A549 (cell line): ENCODE data around the gene PYGL. TPM values are rescaled to one million over a fixed set of nuclear protein-coding genes. Genes with fewer than 3 reads are reported as not detected.

Experiments
- ATAC-seq, 2 experiments: fragments of 200-7000 bp in 1 of 2; fragments of >200 bp in 1 of 2; cut with Nextera tagmentation in 1 of 2; cut with Tn5 transposase in 1 of 2; 3 replicates each; pipeline versions ENCODE4 v1.8.0 to v1.9.1; 2018 to 2020; ENCODE audit warnings: mild to moderate bottlenecking in 1 of 2, moderate library complexity in 1 of 2
- CTCF ChIA-PET: fragments of 300-600 bp; sonication (Branson Sonifier 250); formaldehyde crosslinking; extraction: SDS; loops from one replicate; lab custom pipeline; 2021; ENCODE audit warnings: antibody characterized with exemption, inconsistent platforms; lab: Yijun Ruan, JAX
- POLR2A ChIA-PET: fragments of 350-600 bp; formaldehyde crosslinking; extraction: SDS; loops from one replicate; lab custom pipeline; 2021; ENCODE audit warnings: antibody characterized with exemption, inconsistent platforms; lab: Yijun Ruan, JAX
- DNase-seq, 2 experiments: peaks; one replicate each; pipeline versions ENCODE4 v3.0.0 to v3.0.0-alpha.2; 2011 to 2016; ENCODE audit warnings: low read depth in 1 of 2, low spot score in 1 of 2
- FAIRE-seq: peaks from 2 replicates; lab custom pipeline; 2011; peaks lifted over from hg19 to GRCh38; lab: Jason Lieb, UNC
- H3K27ac ChIP-seq, 2 experiments: fragments of >200 bp; sonication (Bioruptor Twin); formaldehyde crosslinking; 3 replicates each; pipeline ENCODE4 v1.5.1; 2016 to 2017
- H3K4me1 ChIP-seq: fragments of >200 bp; sonication (Bioruptor Twin); formaldehyde crosslinking; 3 replicates; pipeline ENCODE4 v1.6.1; 2016
- H3K4me2 ChIP-seq: fragments of >200 bp; sonication (Bioruptor Twin); formaldehyde crosslinking; 3 replicates; pipeline ENCODE4 v1.6.1; 2016
- H3K4me3 ChIP-seq: fragments of >200 bp; sonication (Bioruptor Twin); formaldehyde crosslinking; 3 replicates; pipeline ENCODE4 v1.5.1; 2016
- H3K9me3 ChIP-seq: fragments of >200 bp; sonication (Bioruptor Twin); formaldehyde crosslinking; 3 replicates; pipeline ENCODE4 v1.6.1; 2016
- CBX2 ChIP-seq: fragments of 200-600 bp; sonication (generic); IDR thresholded peaks from 2 replicates; pipeline ENCODE4 v1.6.1; 2016; ENCODE audit warnings: low read depth, mild to moderate bottlenecking, borderline replicate concordance
- CBX8 ChIP-seq: fragments of 200-600 bp; sonication (generic); IDR thresholded peaks from 2 replicates; pipeline ENCODE4 v1.6.1; 2016
- CHD2 ChIP-seq: fragments of 150-350 bp; IDR thresholded peaks from 2 replicates; pipeline ENCODE4 v1.6.1; 2014; ENCODE audit warnings: low read length; ENCODE audit not compliant: partially characterized antibody
- CHD4 ChIP-seq: fragments of 200-600 bp; sonication (generic); IDR thresholded peaks from 2 replicates; pipeline ENCODE4 v1.6.1; 2016; ENCODE audit warnings: antibody characterized with exemption, mild to moderate bottlenecking, borderline replicate concordance
- EP300 ChIP-seq, 2 experiments: fragments of >200 bp; sonication (Bioruptor Twin); formaldehyde crosslinking; IDR thresholded peaks; 2 replicates in 1 of 2; 3 replicates in 1 of 2; pipeline ENCODE4 v1.6.1; 2016 to 2017
- ESRRA ChIP-seq: fragments of 150-350 bp; IDR thresholded peaks from 2 replicates; pipeline ENCODE4 v1.6.1; 2014; ENCODE audit warnings: mild to moderate bottlenecking, low read length, borderline replicate concordance
- FOSB ChIP-seq: fragments of 250-450 bp; sonication (Bioruptor Pico); IDR thresholded peaks from 2 replicates; pipeline ENCODE4 v1.5.0; 2020; ENCODE audit warnings: mild to moderate bottlenecking, moderate library complexity
- FOXS1 ChIP-seq: fragments of 250-450 bp; sonication (Bioruptor Pico); IDR thresholded peaks from 2 replicates; pipeline ENCODE4 v1.5.0; 2020; ENCODE audit warnings: mild to moderate bottlenecking, moderate library complexity
- HDAC2 ChIP-seq: fragments of 200-600 bp; sonication (generic); IDR thresholded peaks from 2 replicates; pipeline ENCODE4 v1.6.1; 2016
- HEYL ChIP-seq: fragments of 250-450 bp; sonication (Bioruptor Pico); IDR thresholded peaks from 2 replicates; pipeline ENCODE4 v1.8.0; 2021; ENCODE audit warnings: mild to moderate bottlenecking, moderate library complexity
- HOXB13 ChIP-seq: fragments of 250-450 bp; sonication (Bioruptor Pico); IDR thresholded peaks from 2 replicates; pipeline ENCODE4 v1.5.0; 2020; ENCODE audit warnings: low read depth, mild to moderate bottlenecking, moderate library complexity
- MAFK ChIP-seq: fragments of 450-650 bp; IDR thresholded peaks from 2 replicates; pipeline ENCODE4 v1.6.1; 2014; ENCODE audit not compliant: partially characterized antibody
- NFE2L2 ChIP-seq: fragments of 150-350 bp; conservative IDR thresholded peaks from 2 replicates; pipeline ENCODE4 v1.6.1; 2014; ENCODE audit warnings: low read length
- POLR2A ChIP-seq: IDR thresholded peaks from 2 replicates; pipeline ENCODE4 v1.6.1; 2012; ENCODE audit warnings: mild to moderate bottlenecking, low read length
- POLR2AphosphoS2 ChIP-seq: conservative IDR thresholded peaks from 2 replicates; pipeline ENCODE4 v1.6.1; 2012; ENCODE audit warnings: low read length, improper control_type of control experiment, inconsistent platforms
- RARB ChIP-seq: fragments of 250-450 bp; sonication (Bioruptor Pico); IDR thresholded peaks from 2 replicates; pipeline ENCODE4 v1.8.0; 2021; ENCODE audit warnings: mild to moderate bottlenecking, moderate library complexity
- RNF2 ChIP-seq: fragments of 200-600 bp; sonication (generic); IDR thresholded peaks from 2 replicates; pipeline ENCODE4 v1.6.1; 2016; ENCODE audit warnings: low read depth, mild to moderate bottlenecking, antibody characterized with exemption, moderate library complexity, borderline replicate concordance
- SREBF2 ChIP-seq: fragments of 450-650 bp; IDR thresholded peaks from 2 replicates; pipeline ENCODE4 v1.6.1; 2014; ENCODE audit warnings: mild to moderate bottlenecking, moderate library complexity
- TFCP2L1 ChIP-seq: fragments of 250-450 bp; sonication (Bioruptor Pico); IDR thresholded peaks from 2 replicates; pipeline ENCODE4 v1.5.0; 2021; ENCODE audit warnings: mild to moderate bottlenecking
- TP53 ChIP-seq: fragments of 250-450 bp; sonication (Bioruptor Pico); IDR thresholded peaks from 2 replicates; pipeline ENCODE4 v1.5.0; 2021; ENCODE audit warnings: mild to moderate bottlenecking, moderate library complexity
- WGBS: methylation state at CpG from one replicate; pipeline ENCODE4 v1.1.6; 2017; ENCODE audit errors: missing lambda C conversion rate; 5-methylcytosine and 5-hydroxymethylcytosine counted together
- polyA plus RNA-seq, 4 experiments: library from polyadenylated mRNA; depleted of rRNA in 3 of 4; stranded (reverse); fragments of >200 nt; fragmentation: RNase III in 1 of 4; extraction: RNeasy Plus Mini Kit Qiagen cat#74134 plus additional on column Dnase treatment in 1 of 4; gene quantifications; 2 replicates in 3 of 4; 3 replicates in 1 of 4; pipeline ENCODE4 v1.2.3, GENCODE V29; 2011 to 2017
- TF ChIP-seq, protein P1 (sequence below): fragments of 200-600 bp; sonication (generic); IDR thresholded peaks from 2 replicates; pipeline ENCODE4 v1.6.1; 2016; ENCODE audit warnings: antibody characterized with exemption, mild to moderate bottlenecking, moderate library complexity
- TF ChIP-seq, protein P2 (sequence below): fragments of >200 bp; sonication (Bioruptor Twin); formaldehyde crosslinking; IDR thresholded peaks from 2 replicates; pipeline ENCODE4 v1.6.1; 2016
- TF ChIP-seq, protein P3 (sequence below): fragments of >200 bp; sonication (Bioruptor Twin); formaldehyde crosslinking; IDR thresholded peaks from 3 replicates; pipeline ENCODE4 v1.5.1; 2016
- TF ChIP-seq, protein P4 (sequence below): fragments of 250-450 bp; sonication (Bioruptor Pico); IDR thresholded peaks from 2 replicates; pipeline ENCODE4 v1.5.0; 2021; ENCODE audit warnings: mild to moderate bottlenecking, moderate library complexity, borderline replicate concordance
- TF ChIP-seq, protein P5 (sequence below): fragments of 250-450 bp; sonication (Bioruptor Pico); IDR thresholded peaks from 2 replicates; pipeline ENCODE4 v1.5.0; 2020; ENCODE audit warnings: low read depth, mild to moderate bottlenecking, moderate library complexity

Gene PYGL
- polyA plus RNA-seq, 2 of the 4 experiments (the other 2 are of a cell fraction) = 112 to 122 TPM

DNA sequence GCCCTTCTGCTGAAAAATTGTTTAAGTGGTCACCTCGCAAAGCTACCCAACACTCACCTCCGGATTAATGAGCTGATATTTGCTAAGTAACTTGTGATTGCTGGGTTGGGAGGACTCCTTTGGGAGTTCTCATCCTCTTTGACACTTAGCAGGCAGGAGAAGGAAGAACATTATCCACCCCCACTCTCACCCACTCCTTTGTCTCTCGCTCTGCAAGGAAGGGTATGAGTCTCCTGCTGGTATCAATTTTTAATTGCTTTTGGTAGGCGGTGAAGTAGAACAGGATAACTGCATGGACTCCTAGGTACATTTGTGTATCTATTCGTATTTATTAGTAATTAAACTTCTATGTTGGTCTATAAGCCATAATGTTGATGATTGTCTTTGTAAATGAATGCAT, 79.3 kb downstream of the PYGL start:
- no peak for DNase-seq
- Histone ChIP-seq H3K27ac (no peak overlapping the region), H3K4me3 (no peak overlapping the region), H3K4me2 (no peak overlapping the region), H3K4me1 (no peaks in the 10 kb centered on the region), H3K9me3 (no peaks in the 10 kb centered on the region)
- no peak for FAIRE-seq
- CTCF ChIA-PET = interaction anchor here (1.3 to 1.5 kb wide), 2 partner anchors 11 to 87 kb away, joined by 3 to 4 read pairs; no protein-coding TSS in a partner anchor
- TF ChIP-seq HDAC2 (no peak), TP53 (CRISPR knock-in tag) (no peak), CBX8 (no peak), POLR2A (no peak), POLR2AphosphoS2 (no peak), FOSB (CRISPR knock-in tag) (no peak), CHD4 (no peak), SREBF2 (no peak), ESRRA (no peak), NFE2L2 (no peak), TFCP2L1 (CRISPR knock-in tag) (no peak), CHD2 (no peak)
- TF ChIP-seq, protein P1, sequence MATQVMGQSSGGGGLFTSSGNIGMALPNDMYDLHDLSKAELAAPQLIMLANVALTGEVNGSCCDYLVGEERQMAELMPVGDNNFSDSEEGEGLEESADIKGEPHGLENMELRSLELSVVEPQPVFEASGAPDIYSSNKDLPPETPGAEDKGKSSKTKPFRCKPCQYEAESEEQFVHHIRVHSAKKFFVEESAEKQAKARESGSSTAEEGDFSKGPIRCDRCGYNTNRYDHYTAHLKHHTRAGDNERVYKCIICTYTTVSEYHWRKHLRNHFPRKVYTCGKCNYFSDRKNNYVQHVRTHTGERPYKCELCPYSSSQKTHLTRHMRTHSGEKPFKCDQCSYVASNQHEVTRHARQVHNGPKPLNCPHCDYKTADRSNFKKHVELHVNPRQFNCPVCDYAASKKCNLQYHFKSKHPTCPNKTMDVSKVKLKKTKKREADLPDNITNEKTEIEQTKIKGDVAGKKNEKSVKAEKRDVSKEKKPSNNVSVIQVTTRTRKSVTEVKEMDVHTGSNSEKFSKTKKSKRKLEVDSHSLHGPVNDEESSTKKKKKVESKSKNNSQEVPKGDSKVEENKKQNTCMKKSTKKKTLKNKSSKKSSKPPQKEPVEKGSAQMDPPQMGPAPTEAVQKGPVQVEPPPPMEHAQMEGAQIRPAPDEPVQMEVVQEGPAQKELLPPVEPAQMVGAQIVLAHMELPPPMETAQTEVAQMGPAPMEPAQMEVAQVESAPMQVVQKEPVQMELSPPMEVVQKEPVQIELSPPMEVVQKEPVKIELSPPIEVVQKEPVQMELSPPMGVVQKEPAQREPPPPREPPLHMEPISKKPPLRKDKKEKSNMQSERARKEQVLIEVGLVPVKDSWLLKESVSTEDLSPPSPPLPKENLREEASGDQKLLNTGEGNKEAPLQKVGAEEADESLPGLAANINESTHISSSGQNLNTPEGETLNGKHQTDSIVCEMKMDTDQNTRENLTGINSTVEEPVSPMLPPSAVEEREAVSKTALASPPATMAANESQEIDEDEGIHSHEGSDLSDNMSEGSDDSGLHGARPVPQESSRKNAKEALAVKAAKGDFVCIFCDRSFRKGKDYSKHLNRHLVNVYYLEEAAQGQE = no peak
- TF ChIP-seq, protein P2, sequence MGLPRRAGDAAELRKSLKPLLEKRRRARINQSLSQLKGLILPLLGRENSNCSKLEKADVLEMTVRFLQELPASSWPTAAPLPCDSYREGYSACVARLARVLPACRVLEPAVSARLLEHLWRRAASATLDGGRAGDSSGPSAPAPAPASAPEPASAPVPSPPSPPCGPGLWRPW = no peak
- TF ChIP-seq, protein P3, sequence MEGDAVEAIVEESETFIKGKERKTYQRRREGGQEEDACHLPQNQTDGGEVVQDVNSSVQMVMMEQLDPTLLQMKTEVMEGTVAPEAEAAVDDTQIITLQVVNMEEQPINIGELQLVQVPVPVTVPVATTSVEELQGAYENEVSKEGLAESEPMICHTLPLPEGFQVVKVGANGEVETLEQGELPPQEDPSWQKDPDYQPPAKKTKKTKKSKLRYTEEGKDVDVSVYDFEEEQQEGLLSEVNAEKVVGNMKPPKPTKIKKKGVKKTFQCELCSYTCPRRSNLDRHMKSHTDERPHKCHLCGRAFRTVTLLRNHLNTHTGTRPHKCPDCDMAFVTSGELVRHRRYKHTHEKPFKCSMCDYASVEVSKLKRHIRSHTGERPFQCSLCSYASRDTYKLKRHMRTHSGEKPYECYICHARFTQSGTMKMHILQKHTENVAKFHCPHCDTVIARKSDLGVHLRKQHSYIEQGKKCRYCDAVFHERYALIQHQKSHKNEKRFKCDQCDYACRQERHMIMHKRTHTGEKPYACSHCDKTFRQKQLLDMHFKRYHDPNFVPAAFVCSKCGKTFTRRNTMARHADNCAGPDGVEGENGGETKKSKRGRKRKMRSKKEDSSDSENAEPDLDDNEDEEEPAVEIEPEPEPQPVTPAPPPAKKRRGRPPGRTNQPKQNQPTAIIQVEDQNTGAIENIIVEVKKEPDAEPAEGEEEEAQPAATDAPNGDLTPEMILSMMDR = no peak
- no peak for ATAC-seq
- POLR2A ChIA-PET = interaction anchor here (0.6 kb wide), 1 partner anchor 552 kb away, joined by 3 read pairs; no protein-coding TSS in a partner anchor
- WGBS = 67% methylated on average over 5 of the region's 5 CpGs

DNA sequence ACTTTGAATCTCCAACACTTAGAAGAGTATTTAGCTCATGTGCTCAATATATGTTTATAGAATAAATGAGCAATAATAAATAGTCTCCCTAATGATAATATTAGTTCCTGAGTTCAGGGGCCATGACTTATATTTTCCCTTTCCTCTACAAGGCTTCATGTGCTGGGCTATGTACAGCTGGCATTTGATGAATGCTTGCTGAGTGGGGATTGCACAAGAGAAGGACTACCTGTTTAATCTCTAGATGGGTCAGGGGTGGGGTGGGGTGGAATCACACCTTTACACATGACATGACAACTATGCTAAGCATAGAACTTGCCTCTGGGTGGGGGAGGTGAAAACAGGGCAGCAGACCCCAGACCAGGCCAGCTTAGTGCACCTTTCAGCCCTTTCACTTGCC, 80.0 kb downstream of the PYGL start:
- 0 out of 3 replicates have a peak, but pooled peaks cover 3% of the 10 kb centered on the region for H3K4me1 ChIP-seq
- ATAC-seq = no peak
- no peak overlapping the region for H3K4me3 ChIP-seq
- CTCF ChIA-PET = interaction anchor here (1.3 to 1.5 kb wide), 2 partner anchors 10 to 86 kb away, joined by 3 to 4 read pairs; no protein-coding TSS in a partner anchor
- H3K27ac ChIP-seq = no peak overlapping the region
- POLR2A ChIA-PET = interaction anchor here (0.6 kb wide), 1 partner anchor 552 kb away, joined by 3 read pairs; no protein-coding TSS in a partner anchor
- no peak overlapping the region for H3K4me2 ChIP-seq
- DNase-seq = no peak
- no peak for FAIRE-seq
- no peaks in the 10 kb centered on the region for H3K9me3 ChIP-seq
- TF ChIP-seq CBX2 (no peak), CBX8 (no peak)

DNA sequence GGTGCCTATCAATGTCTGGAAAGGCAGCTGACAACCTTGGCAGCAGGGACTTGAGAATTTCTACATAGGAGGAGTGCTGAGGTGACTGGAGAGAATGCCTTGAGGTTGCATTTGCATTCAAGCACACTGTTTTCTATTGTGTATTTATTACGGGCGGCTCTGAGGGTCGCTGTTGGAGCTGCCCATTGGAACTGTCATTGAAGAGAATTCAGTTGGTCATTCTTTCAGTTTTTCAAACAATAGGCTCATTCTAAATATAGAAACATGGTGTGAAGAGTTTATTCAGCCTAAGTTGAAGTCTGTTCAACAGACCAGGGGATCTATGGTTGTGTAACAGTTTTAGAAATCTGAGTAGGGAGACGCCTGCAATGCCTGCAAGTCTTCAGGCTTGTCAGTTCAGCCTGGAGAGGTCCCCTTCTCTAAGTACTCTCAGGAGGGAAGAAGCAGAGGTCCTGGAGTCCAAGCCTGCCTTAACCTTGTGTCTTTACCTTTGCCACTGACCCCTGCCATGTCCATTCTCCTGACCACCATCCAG, 82.2 kb downstream of the PYGL start:
- no peak overlapping the region for H3K27ac ChIP-seq
- 0 out of 3 replicates have a peak, but pooled peaks cover 3% of the 10 kb centered on the region for H3K4me1 ChIP-seq
- DNase-seq (no peak), FAIRE-seq (no peak), ATAC-seq (no peak)
- H3K4me3 ChIP-seq = no peak overlapping the region
- no peak overlapping the region for H3K4me2 ChIP-seq
- 62% methylated on average over 4 of the region's 4 CpGs for WGBS
- CTCF ChIA-PET = interaction anchor here (0.6 to 8.4 kb wide), 11 partner anchors 8 to 262 kb away, joined by 3 to 57 read pairs (median 4); partner anchors contain the start of genes ABHD12B and NIN
- H3K9me3 ChIP-seq = no peaks in the 10 kb centered on the region
- POLR2A ChIA-PET = no interaction called here
- no peak for TF ChIP-seq CBX2
- TF ChIP-seq, protein P4, sequence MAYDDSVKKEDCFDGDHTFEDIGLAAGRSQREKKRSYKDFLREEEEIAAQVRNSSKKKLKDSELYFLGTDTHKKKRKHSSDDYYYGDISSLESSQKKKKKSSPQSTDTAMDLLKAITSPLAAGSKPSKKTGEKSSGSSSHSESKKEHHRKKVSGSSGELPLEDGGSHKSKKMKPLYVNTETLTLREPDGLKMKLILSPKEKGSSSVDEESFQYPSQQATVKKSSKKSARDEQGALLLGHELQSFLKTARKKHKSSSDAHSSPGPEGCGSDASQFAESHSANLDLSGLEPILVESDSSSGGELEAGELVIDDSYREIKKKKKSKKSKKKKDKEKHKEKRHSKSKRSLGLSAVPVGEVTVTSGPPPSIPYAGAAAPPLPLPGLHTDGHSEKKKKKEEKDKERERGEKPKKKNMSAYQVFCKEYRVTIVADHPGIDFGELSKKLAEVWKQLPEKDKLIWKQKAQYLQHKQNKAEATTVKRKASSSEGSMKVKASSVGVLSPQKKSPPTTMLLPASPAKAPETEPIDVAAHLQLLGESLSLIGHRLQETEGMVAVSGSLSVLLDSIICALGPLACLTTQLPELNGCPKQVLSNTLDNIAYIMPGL = no peak
- TF ChIP-seq HEYL (CRISPR knock-in tag) = no peak
- TF ChIP-seq RNF2 = no peak
- TF ChIP-seq ESRRA = no peak
- no peak for TF ChIP-seq HOXB13 (CRISPR knock-in tag)
- no peak for TF ChIP-seq CHD4
- no peak for TF ChIP-seq FOXS1 (CRISPR knock-in tag)
- no peak for TF ChIP-seq MAFK
- TF ChIP-seq, protein P5, sequence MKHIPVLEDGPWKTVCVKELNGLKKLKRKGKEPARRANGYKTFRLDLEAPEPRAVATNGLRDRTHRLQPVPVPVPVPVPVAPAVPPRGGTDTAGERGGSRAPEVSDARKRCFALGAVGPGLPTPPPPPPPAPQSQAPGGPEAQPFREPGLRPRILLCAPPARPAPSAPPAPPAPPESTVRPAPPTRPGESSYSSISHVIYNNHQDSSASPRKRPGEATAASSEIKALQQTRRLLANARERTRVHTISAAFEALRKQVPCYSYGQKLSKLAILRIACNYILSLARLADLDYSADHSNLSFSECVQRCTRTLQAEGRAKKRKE (CRISPR knock-in tag) = no peak
- TF ChIP-seq TP53 (CRISPR knock-in tag) = no peak
- no peak for TF ChIP-seq POLR2A
- TF ChIP-seq RARB (CRISPR knock-in tag) = no peak
- TF ChIP-seq EP300 (IDR thresholded peaks at IDR 0.05) = no peak
- TF ChIP-seq, protein P2 = no peak
